OCI-LY1 (cell line): ENCODE measurements around the gene KDM4B.

Experiments
- CTCF ChIP-seq: fragments of 200-600 bp; sonication (generic), shearing (Covaris generic); IDR thresholded peaks from 2 replicates; pipeline ENCODE4 v1.5.1; 2017; ENCODE audit warnings: mild to moderate bottlenecking, antibody characterized with exemption, low read length, moderate library complexity, mixed read lengths
- EZH2 ChIP-seq: fragments of 200-600 bp; sonication (generic), shearing (Covaris generic); IDR thresholded peaks from 2 replicates; pipeline ENCODE4 v1.8.0; 2017; ENCODE audit warnings: borderline replicate concordance, mixed run types, mild to moderate bottlenecking, antibody characterized with exemption, low read length, moderate library complexity, mixed read lengths

GRCh38 chr19:5096536-5096935 lies 127.6 kb downstream of the KDM4B start:
- TF ChIP-seq CTCF (no peak), EZH2 (no peak)
